HFFc6 (cell line): ENCODE results near the gene TESK1. TPM values are rescaled to one million over a fixed set of nuclear protein-coding genes. Genes with fewer than 3 reads are reported as not detected.

ENCODE experiments used
- DNase-seq: peaks from one replicate; pipeline ENCODE4 v3.0.0-alpha.2; 2018
- H3K27ac Mint-ChIP-seq: 2 replicates; pipeline ENCODE4 v1.8.0; 2020; ENCODE audit warnings: mild to moderate bottlenecking, mixed read lengths
- H3K27me3 Mint-ChIP-seq: 2 replicates; pipeline ENCODE4 v1.8.0; 2021; ENCODE audit warnings: mild to moderate bottlenecking, moderate library complexity, mixed read lengths; ENCODE audit not compliant: insufficient read depth
- H3K36me3 Mint-ChIP-seq: 2 replicates; pipeline ENCODE4 v1.8.0; 2021; ENCODE audit warnings: low read depth, mixed read lengths
- H3K4me1 Mint-ChIP-seq: 2 replicates; pipeline ENCODE4 v1.8.0; 2020; ENCODE audit warnings: low read depth, mixed read lengths
- H3K4me3 Mint-ChIP-seq: 2 replicates; pipeline ENCODE4 v1.8.0; 2020; ENCODE audit warnings: mild to moderate bottlenecking, moderate library complexity, mixed read lengths
- H3K9me3 Mint-ChIP-seq: 2 replicates; pipeline ENCODE4 v1.8.0; 2020; ENCODE audit warnings: mild to moderate bottlenecking, mixed read lengths
- total RNA-seq, 6 experiments: library from RNA; stranded (reverse); fragmentation: NEBNext Ultra II Directional; extraction: Animal tissue kit (Norgen Biotek cat#: 25700); gene quantifications; 2 replicates in 1 of 6; 3 replicates in 5 of 6; pipeline ENCODE4 v1.2.3, GENCODE V29; 2021
- TF ChIP-seq, protein P1 (sequence below): fragments of 200-600 bp; sonication (generic); IDR thresholded peaks from 2 replicates; pipeline ENCODE4 v1.5.0; 2021; ENCODE audit warnings: antibody characterized with exemption, mild to moderate bottlenecking

The TESK1 gene
- total RNA-seq, 6 experiments from 2014 or later = 25.4 to 33.2 (median 28.5) TPM

DNA sequence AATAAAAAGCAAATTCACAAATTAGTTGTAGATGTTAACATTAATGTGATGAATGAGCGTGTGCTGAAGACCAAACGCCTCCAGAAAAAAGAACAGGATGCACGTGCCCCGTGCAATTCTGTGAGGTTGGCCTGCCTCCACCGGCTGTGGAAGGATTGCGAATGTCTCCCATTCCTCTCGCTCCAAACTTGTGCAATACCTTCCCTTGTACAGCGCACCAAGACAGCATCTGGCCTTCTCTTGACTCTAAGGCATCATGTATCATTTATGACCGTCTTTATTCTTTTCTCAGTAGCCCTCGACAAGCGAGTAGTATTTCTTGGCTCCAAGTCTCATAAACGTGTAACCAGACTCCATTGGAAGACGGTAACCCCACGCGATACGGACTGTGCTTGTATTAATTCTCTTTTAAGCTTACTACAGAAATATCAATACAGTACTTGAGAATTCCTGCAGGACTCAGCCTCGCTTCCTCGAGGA, 1.5 kb upstream of the TESK1 start:
- peaks cover 4% of the 10 kb centered on the region; the same call in 1 of the 2 replicates for H3K36me3 Mint-ChIP-seq
- H3K9me3 Mint-ChIP-seq = no peaks in the 10 kb centered on the region
- peaks cover 32% of the 10 kb centered on the region for H3K4me1 Mint-ChIP-seq
- TF ChIP-seq, protein P1, sequence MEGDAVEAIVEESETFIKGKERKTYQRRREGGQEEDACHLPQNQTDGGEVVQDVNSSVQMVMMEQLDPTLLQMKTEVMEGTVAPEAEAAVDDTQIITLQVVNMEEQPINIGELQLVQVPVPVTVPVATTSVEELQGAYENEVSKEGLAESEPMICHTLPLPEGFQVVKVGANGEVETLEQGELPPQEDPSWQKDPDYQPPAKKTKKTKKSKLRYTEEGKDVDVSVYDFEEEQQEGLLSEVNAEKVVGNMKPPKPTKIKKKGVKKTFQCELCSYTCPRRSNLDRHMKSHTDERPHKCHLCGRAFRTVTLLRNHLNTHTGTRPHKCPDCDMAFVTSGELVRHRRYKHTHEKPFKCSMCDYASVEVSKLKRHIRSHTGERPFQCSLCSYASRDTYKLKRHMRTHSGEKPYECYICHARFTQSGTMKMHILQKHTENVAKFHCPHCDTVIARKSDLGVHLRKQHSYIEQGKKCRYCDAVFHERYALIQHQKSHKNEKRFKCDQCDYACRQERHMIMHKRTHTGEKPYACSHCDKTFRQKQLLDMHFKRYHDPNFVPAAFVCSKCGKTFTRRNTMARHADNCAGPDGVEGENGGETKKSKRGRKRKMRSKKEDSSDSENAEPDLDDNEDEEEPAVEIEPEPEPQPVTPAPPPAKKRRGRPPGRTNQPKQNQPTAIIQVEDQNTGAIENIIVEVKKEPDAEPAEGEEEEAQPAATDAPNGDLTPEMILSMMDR = no peak
- no peak for DNase-seq
- H3K27ac Mint-ChIP-seq = peak overlapping the region; percentile 99
- H3K4me3 Mint-ChIP-seq = peak overlapping the region; percentile 99
- no peaks in the 10 kb centered on the region; the same call in 1 of the 2 replicates for H3K27me3 Mint-ChIP-seq

DNA sequence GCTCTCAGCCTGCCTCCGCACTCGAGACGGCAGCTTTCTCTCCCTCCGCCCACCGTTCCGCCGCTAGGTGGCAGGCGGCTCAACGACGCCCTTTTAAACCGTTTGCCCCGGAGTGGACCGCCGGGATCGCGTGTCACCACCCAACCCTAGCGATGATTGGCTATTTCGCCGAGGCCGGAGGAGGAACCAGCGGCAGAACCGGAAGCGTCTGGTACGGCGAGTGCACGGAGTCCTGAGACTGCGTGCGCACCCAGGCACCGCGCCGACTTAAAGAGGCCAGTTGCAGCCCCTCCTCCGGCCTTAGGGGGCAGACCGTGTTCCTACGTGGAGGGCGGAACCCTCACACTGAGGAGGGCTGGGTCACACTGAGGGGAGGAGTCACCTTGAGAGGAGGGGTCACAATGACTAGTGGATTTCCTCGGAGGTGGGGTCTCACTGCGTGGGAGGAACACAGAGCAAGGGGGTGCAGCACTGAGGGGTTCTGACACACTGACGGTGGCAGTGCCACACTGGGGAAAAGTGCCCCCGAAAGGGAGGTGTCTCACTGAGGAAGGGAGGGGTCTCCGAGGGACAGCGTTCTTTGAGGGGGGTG, 980 bp upstream of the TESK1 start:
- Mint-ChIP-seq H3K9me3 (no peaks in the 10 kb centered on the region), H3K27me3 (no peaks in the 10 kb centered on the region; the same call in 1 of the 2 replicates), H3K4me3 (peak overlapping the region; percentile 99), H3K27ac (peak overlapping the region; percentile 99), H3K36me3 (peaks cover 4% of the 10 kb centered on the region; the same call in 1 of the 2 replicates), H3K4me1 (peaks cover 32% of the 10 kb centered on the region)
- peak; percentile 100 for DNase-seq
- TF ChIP-seq, protein P1 = peak; percentile 98

DNA sequence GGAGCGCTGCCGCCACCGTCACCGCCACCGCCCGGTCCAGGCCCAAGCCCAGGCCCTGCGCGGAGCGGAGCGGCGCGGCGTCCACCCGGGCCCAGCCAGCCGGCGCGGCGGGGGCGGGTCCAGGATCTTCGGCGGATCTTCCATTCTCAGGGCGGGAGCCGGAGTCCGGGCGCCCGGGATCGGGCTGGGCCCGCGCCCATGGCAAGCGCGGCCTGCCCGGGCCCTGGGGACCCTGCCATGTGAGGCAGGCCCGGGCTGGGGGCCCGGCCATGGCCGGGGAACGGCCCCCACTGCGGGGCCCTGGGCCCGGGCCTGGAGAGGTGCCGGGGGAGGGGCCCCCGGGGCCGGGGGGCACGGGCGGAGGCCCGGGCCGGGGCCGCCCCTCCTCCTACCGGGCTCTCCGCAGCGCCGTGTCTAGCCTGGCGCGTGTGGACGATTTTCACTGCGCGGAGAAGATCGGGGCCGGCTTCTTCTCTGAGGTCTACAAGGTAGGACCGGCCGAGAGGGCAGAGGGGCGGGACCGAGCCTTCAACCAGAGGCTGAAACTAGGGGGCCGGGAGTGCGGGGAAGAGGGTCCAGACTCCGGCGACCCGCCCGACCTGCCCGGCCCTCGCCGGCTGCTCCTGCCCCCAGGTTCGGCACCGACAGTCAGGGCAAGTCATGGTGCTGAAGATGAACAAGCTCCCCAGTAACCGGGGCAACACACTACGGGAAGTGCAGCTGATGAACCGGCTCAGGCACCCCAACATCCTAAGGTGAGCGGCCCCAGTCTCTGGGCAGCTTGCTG, 482 bp downstream of the TESK1 start:
- peak overlapping the region; percentile 26; the same call in 1 of the 2 replicates for H3K27ac Mint-ChIP-seq

DNA sequence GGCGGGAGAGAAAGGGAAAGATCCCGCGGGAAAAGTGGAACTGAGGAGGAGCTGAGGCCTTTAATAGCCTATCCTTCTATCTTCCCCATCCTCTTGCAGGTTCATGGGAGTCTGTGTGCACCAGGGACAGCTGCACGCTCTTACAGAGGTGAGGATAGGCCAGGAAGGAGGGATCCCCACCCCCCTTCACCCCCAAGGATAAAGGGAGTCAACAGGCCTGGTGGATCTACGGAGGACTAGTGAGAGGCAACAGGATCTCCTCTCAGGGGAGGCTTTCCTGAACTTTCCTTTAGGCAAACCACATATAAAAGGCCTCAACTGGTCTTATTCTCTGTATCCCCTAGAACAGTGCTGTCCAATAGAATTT, 1.1 kb downstream of the TESK1 start:
- DNase-seq = no peak

More for the DNA sequence above, 482 bp downstream of the TESK1 start:
- TF ChIP-seq, protein P1 = no peak
- Mint-ChIP-seq H3K27me3 (no peaks in the 10 kb centered on the region; the same call in 1 of the 2 replicates), H3K4me1 (peaks cover 32% of the 10 kb centered on the region), H3K36me3 (peaks cover 4% of the 10 kb centered on the region; the same call in 1 of the 2 replicates), H3K4me3 (peak overlapping the region; percentile 89), H3K9me3 (no peaks in the 10 kb centered on the region)
- no peak for DNase-seq

DNA sequence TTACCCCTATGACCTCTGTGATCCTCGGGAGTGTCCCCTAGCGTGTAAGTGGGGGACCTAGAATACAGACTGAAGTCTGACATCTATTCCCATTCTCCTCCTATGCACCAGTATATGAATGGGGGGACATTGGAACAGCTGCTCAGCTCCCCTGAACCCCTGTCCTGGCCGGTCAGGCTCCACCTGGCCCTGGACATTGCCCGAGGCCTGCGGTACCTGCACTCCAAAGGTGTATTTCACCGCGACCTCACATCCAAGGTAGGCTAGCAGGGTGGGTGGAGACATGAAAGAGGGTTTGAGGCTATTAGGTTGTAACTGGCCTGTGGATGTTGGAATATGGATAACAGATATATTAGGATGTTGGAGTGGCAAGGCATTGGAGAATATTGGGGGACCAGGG, 1.7 kb downstream of the TESK1 start:
- DNase-seq = no peak
- Mint-ChIP-seq H3K4me1 (peaks cover 32% of the 10 kb centered on the region), H3K27ac (no peak overlapping the region), H3K9me3 (no peaks in the 10 kb centered on the region), H3K27me3 (no peaks in the 10 kb centered on the region; the same call in 1 of the 2 replicates), H3K36me3 (peaks cover 4% of the 10 kb centered on the region; the same call in 1 of the 2 replicates), H3K4me3 (peak overlapping the region; percentile 35)
- TF ChIP-seq, protein P1 = no peak

More for the DNA sequence above, 1.1 kb downstream of the TESK1 start:
- H3K36me3 Mint-ChIP-seq = peaks cover 4% of the 10 kb centered on the region; the same call in 1 of the 2 replicates
- H3K4me1 Mint-ChIP-seq = peaks cover 32% of the 10 kb centered on the region
- TF ChIP-seq, protein P1 = no peak
- H3K27ac Mint-ChIP-seq = peak overlapping the region; percentile 26
- H3K27me3 Mint-ChIP-seq = no peaks in the 10 kb centered on the region; the same call in 1 of the 2 replicates
- H3K9me3 Mint-ChIP-seq = no peaks in the 10 kb centered on the region
- peak overlapping the region; percentile 89 for H3K4me3 Mint-ChIP-seq
